Measurements from ENCODE around the gene STXBP3.

STXBP3 gene

DNA sequence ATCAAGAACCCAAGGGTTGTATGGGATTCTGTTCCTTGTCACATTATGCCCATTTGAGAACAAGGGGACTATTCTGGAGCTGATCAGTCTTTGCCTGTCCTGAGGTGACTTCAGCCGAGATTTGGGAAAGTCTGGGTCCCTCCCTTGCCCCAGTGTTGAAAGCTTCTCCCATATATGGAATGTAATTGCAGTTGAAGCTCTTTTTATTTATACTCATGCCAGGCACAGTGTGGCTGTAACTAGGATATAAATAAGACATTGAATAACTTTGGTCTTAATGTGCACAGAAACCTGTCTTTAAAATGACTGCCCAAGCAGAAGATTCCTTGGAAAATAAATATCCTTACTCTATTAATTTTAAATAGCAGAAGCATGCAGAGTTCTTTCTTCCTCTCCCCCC is 95.2 kb downstream of the STXBP3 start:
- Histone ChIP-seq H3K27me3 (ENCODE audit: insufficient read depth, low read length, poor library complexity) (no peaks in the 10 kb centered on the region), H3K4me1 (ENCODE audit: insufficient read depth, low read length) (no peaks in the 10 kb centered on the region), H3K4me2 (ENCODE audit: insufficient read depth, low read length) (no peak overlapping the region), H3K79me2 (ENCODE audit: insufficient read depth, low read length) (no peaks in the 10 kb centered on the region), H3K4me3 (ENCODE audit: low read depth in 1 of 2, low read length in 2 of 2) (no peak overlapping the region), H3K9me3 (ENCODE audit: insufficient read depth, low read length, severe bottlenecking) (no peaks in the 10 kb centered on the region), H3K27ac (ENCODE audit: low read length) (no peak overlapping the region), H3K36me3 (ENCODE audit: insufficient read depth, low read length) (no peaks in the 10 kb centered on the region), H4K20me1 (ENCODE audit: insufficient read depth, low read length) (no peaks in the 10 kb centered on the region), H3K9ac (ENCODE audit: low read depth, low read length) (no peak overlapping the region), H2AFZ (ENCODE audit: low read depth, low read length) (no peak overlapping the region)
- DNase-seq: no peak
- TF ChIP-seq CTCF (IDR thresholded peaks at IDR 0.05; ENCODE audit: borderline replicate concordance, extremely low read depth, low read length, poor library complexity, severe bottlenecking) (no peak), EZH2 (IDR thresholded peaks at IDR 0.05; ENCODE audit: borderline replicate concordance, low read depth, low read length, severe bottlenecking) (no peak)
- ATAC-seq (ENCODE audit: insufficient read depth, low read depth): no peak

DNA sequence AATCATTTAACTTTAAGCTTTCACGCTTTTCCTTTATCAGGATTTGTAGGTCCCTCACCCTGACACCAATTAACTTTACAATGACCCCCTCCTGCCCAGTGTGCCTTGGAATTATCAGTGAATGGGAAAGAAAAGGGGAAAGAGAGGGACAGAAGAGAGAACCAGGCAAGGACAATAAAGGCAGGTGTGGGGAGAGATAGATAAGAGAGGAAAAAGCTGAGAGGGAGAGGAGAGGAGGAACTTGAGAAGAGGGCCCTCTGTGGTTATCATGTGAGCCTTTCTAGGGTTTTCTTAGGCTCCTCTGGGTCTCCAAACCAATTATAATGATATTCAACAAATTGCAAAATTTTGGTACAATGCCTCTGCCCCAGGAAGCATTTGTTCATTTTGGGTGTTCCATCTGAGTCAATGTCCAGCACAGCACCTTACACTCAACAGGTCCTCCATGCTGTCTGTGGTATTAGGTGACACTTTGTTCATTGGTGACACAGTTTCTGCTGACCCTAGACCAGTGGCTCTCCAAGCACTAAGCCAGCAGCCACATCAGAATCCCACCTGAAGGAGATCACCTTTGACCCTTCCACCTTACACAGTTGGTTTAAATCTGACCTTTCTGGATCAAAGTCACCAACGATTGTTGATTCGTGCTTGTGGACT is 96.2 kb downstream of the STXBP3 start:
- no peaks in the 10 kb centered on the region for H4K20me1 ChIP-seq (ENCODE audit: insufficient read depth, low read length)
- no peak overlapping the region for H3K4me3 ChIP-seq (ENCODE audit: low read depth in 1 of 2, low read length in 2 of 2)
- H3K27ac ChIP-seq (ENCODE audit: low read length): no peak overlapping the region
- H3K9ac ChIP-seq (ENCODE audit: low read depth, low read length): no peak overlapping the region
- no peaks in the 10 kb centered on the region for H3K36me3 ChIP-seq (ENCODE audit: insufficient read depth, low read length)
- H3K4me2 ChIP-seq (ENCODE audit: insufficient read depth, low read length): no peak overlapping the region
- no peaks in the 10 kb centered on the region for H3K9me3 ChIP-seq (ENCODE audit: insufficient read depth, low read length, severe bottlenecking)
- ATAC-seq (ENCODE audit: insufficient read depth, low read depth) (no peak), DNase-seq (no peak)
- no peaks in the 10 kb centered on the region for H3K79me2 ChIP-seq (ENCODE audit: insufficient read depth, low read length)
- H2AFZ ChIP-seq (ENCODE audit: low read depth, low read length): no peak overlapping the region
- no peak for TF ChIP-seq EZH2 (IDR thresholded peaks at IDR 0.05; ENCODE audit: borderline replicate concordance, low read depth, low read length, severe bottlenecking)
- no peak for TF ChIP-seq CTCF (IDR thresholded peaks at IDR 0.05; ENCODE audit: borderline replicate concordance, extremely low read depth, low read length, poor library complexity, severe bottlenecking)
- no peaks in the 10 kb centered on the region for H3K4me1 ChIP-seq (ENCODE audit: insufficient read depth, low read length)
- H3K27me3 ChIP-seq (ENCODE audit: insufficient read depth, low read length, poor library complexity): no peaks in the 10 kb centered on the region

- TF ChIP-seq EZH2 (IDR thresholded peaks at IDR 0.05; ENCODE audit: borderline replicate concordance, low read depth, low read length, severe bottlenecking): no peak
- TF ChIP-seq CTCF (IDR thresholded peaks at IDR 0.05; ENCODE audit: borderline replicate concordance, extremely low read depth, low read length, poor library complexity, severe bottlenecking): no peak
- Histone ChIP-seq H3K9ac (ENCODE audit: low read depth, low read length) (no peak overlapping the region), H2AFZ (ENCODE audit: low read depth, low read length) (no peak overlapping the region), H3K27ac (ENCODE audit: low read length) (no peak overlapping the region), H4K20me1 (ENCODE audit: insufficient read depth, low read length) (no peaks in the 10 kb centered on the region), H3K9me3 (ENCODE audit: insufficient read depth, low read length, severe bottlenecking) (no peaks in the 10 kb centered on the region), H3K36me3 (ENCODE audit: insufficient read depth, low read length) (no peaks in the 10 kb centered on the region), H3K4me1 (ENCODE audit: insufficient read depth, low read length) (no peaks in the 10 kb centered on the region), H3K79me2 (ENCODE audit: insufficient read depth, low read length) (no peaks in the 10 kb centered on the region), H3K4me2 (ENCODE audit: insufficient read depth, low read length) (no peak overlapping the region), H3K4me3 (ENCODE audit: low read depth in 1 of 2, low read length in 2 of 2) (no peak overlapping the region), H3K27me3 (ENCODE audit: insufficient read depth, low read length, poor library complexity) (no peaks in the 10 kb centered on the region)
- no peak for DNase-seq
- no peak for ATAC-seq (ENCODE audit: insufficient read depth, low read depth)
Observed at GRCh38 chr1:108843390-108844137, 97.1 kb downstream of the STXBP3 start.
